NCI-H526 (cell line): ENCODE results near the gene TFPI2.
"Not testable (repeated sequence)": the region's sequence is repeated elsewhere in the genome, so short reads cannot be mapped to it uniquely, and the experiment has no call there.

Experiments
- DNase-seq, 2 experiments: peaks; one replicate each; lab custom pipeline; 2025; lab: John Stamatoyannopoulos, UW

Gene TFPI2

GRCh38 chr7:93890464-93891068, at the start of gene TFPI2:
TSS of gene TFPI2 (minus strand) at chr7:93890753. CDS start at chr7:93890678, 75 bp downstream.
- DNase-seq: peak in 1 of 2 experiments; percentile 70

- DNase-seq: no peak
Measured at GRCh38 chr7:93938293-93938692, 47.7 kb upstream of the TFPI2 start.

- no peak for DNase-seq
Measured at GRCh38 chr7:93937818-93938217, 47.3 kb upstream of the TFPI2 start.

GRCh38 chr7:93935102-93935501, 44.5 kb upstream of the TFPI2 start:
- DNase-seq: no peak

- no peak for DNase-seq
Measured at GRCh38 chr7:93933156-93933555, 42.6 kb upstream of the TFPI2 start.

GRCh38 chr7:93931655-93932054, 41.1 kb upstream of the TFPI2 start:
- no peak for DNase-seq

GRCh38 chr7:93927585-93927984, 37.0 kb upstream of the TFPI2 start:
- no peak for DNase-seq

GRCh38 chr7:93926800-93927199, 36.2 kb upstream of the TFPI2 start:
- no peak for DNase-seq

- no peak for DNase-seq
Measured at GRCh38 chr7:93923942-93924341, 33.4 kb upstream of the TFPI2 start.

- no peak for DNase-seq
Measured at GRCh38 chr7:93923296-93923695, 32.7 kb upstream of the TFPI2 start.

- peak in 1 of 2 experiments; percentile 40 for DNase-seq
Measured at GRCh38 chr7:93921607-93922566, 31.3 kb upstream of the TFPI2 start, which contains the start of gene GNG11. TSS of gene GNG11 (plus strand) at chr7:93921735. CDS start at chr7:93922138, 403 bp downstream.

- DNase-seq: no peak
Measured at GRCh38 chr7:93921186-93921585, 30.6 kb upstream of the TFPI2 start.

GRCh38 chr7:93920496-93921182, 30.1 kb upstream of the TFPI2 start:
- no peak for DNase-seq

- not testable (repeated sequence) for DNase-seq
Measured at GRCh38 chr7:93916315-93916714, 25.8 kb upstream of the TFPI2 start.

GRCh38 chr7:93915888-93916287, 25.3 kb upstream of the TFPI2 start:
- DNase-seq: not testable (repeated sequence)

GRCh38 chr7:93915206-93915842, 24.8 kb upstream of the TFPI2 start:
- DNase-seq: not testable (repeated sequence)

GRCh38 chr7:93914581-93915066, 24.1 kb upstream of the TFPI2 start:
- DNase-seq: no peak

GRCh38 chr7:93913197-93913596, 22.6 kb upstream of the TFPI2 start:
- no peak for DNase-seq

- DNase-seq: not testable (repeated sequence)
Measured at GRCh38 chr7:93911661-93912060, 21.1 kb upstream of the TFPI2 start.

GRCh38 chr7:93911242-93911641, 20.7 kb upstream of the TFPI2 start:
- DNase-seq: not testable (repeated sequence)

GRCh38 chr7:93910076-93910994, 19.8 kb upstream of the TFPI2 start:
- no peak for DNase-seq
